Ishikawa (cell line): ENCODE measurements around the gene PALLD.

ENCODE experiments used
- EP300 ChIP-seq: IDR thresholded peaks from 2 replicates; pipeline ENCODE4 v1.6.1; 2012; ENCODE audit warnings: borderline replicate concordance
- FOXM1 ChIP-seq: IDR thresholded peaks from 2 replicates; pipeline ENCODE4 v1.6.1; 2012; ENCODE audit warnings: low read depth, borderline replicate concordance
- RAD21 ChIP-seq: IDR thresholded peaks from 2 replicates; pipeline ENCODE4 v1.6.1; 2012; ENCODE audit warnings: low read depth
- TEAD4 ChIP-seq: IDR thresholded peaks from 2 replicates; pipeline ENCODE4 v1.6.1; 2012
- TF ChIP-seq, protein P1 (sequence below): IDR thresholded peaks from 2 replicates; pipeline ENCODE4 v1.6.1; 2012

DNA sequence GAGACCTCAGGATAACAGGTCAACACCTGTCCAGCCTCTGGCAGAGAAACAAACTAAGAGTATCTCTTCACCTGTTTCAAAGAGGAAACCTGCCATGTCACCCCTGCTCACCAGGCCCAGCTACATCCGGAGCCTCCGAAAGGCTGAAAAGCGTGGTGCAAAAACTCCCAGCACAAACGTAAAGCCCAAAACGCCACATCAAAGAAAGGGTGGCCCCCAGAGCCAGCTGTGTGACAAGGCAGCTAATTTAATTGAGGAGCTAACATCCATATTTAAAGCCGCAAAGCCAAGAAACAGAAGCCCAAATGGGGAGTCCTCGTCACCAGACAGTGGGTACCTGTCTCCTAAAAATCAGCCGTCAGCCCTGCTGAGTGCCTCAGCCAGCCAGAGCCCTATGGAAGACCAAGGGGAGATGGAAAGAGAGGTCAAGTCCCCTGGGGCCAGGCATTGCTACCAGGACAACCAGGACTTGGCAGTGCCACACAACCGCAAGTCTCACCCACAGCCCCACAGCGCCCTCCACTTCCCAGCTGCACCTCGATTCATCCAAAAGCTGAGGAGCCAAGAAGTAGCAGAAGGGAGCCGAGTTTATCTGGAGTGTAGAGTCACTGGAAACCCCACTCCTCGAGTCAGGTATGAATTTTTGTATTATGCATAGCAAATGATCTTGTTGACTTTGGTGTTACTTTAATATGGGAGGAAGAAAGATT, 15.1 kb downstream of the PALLD start:
- TF ChIP-seq TEAD4, result no peak
- TF ChIP-seq FOXM1, result no peak
- peak; percentile 44; the same call in 1 of the 2 replicates for TF ChIP-seq RAD21
- TF ChIP-seq, protein P1, sequence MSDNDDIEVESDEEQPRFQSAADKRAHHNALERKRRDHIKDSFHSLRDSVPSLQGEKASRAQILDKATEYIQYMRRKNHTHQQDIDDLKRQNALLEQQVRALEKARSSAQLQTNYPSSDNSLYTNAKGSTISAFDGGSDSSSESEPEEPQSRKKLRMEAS, result no peak
- TF ChIP-seq EP300, result no peak
